GM12878 (cell line): ENCODE data around the gene TOMM20. TPM values are rescaled to one million over a fixed set of nuclear protein-coding genes. Genes with fewer than 3 reads are reported as not detected.

Experiments
- ATF7 ChIP-seq: fragments of 450-650 bp; IDR thresholded peaks from 2 replicates; pipeline ENCODE4 v1.6.1; 2016; ENCODE audit warnings: low read depth, mild to moderate bottlenecking
- BACH1 ChIP-seq: fragments of 450-650 bp; IDR thresholded peaks from 2 replicates; pipeline ENCODE4 v1.6.1; 2017; ENCODE audit warnings: mild to moderate bottlenecking, borderline replicate concordance
- BCL11A ChIP-seq: IDR thresholded peaks from 2 replicates; pipeline ENCODE4 v1.6.1; 2011; ENCODE audit warnings: low read depth, low read length
- BRCA1 ChIP-seq: IDR thresholded peaks from 2 replicates; pipeline ENCODE4 v1.6.1; 2011; ENCODE audit warnings: low read depth, low read length, improper control_type of control experiment
- CBX5 ChIP-seq: sonication (generic); IDR thresholded peaks from 2 replicates; pipeline ENCODE4 v1.6.1; 2016; ENCODE audit warnings: low read depth, moderate library complexity, mild to moderate bottlenecking, inconsistent platforms
- CREM ChIP-seq: IDR thresholded peaks from 2 replicates; pipeline ENCODE4 v1.6.1; 2014; ENCODE audit warnings: antibody characterized with exemption, low read depth
- EGR1 ChIP-seq, 2 experiments: IDR thresholded peaks; 1 replicate in 1 of 2; 2 replicates in 1 of 2; pipeline ENCODE4 v1.6.1; 2011 to 2012; ENCODE audit warnings: low read depth in 2 of 2, low read length in 2 of 2, borderline replicate concordance in 1 of 2, mild to moderate bottlenecking in 1 of 2, moderate library complexity in 1 of 2
- FOXK2 ChIP-seq: fragments of 450-650 bp; IDR thresholded peaks from 2 replicates; pipeline ENCODE4 v1.6.1; 2017; ENCODE audit warnings: mild to moderate bottlenecking, moderate library complexity
- KLF5 ChIP-seq: fragments of 450-650 bp; IDR thresholded peaks from 2 replicates; pipeline ENCODE4 v1.6.1; 2014; ENCODE audit warnings: mild to moderate bottlenecking; ENCODE audit not compliant: partially characterized antibody
- MXI1 ChIP-seq: fragments of 150-350 bp; IDR thresholded peaks from 2 replicates; pipeline ENCODE4 v1.6.1; 2011; ENCODE audit warnings: low read depth, mild to moderate bottlenecking, inconsistent platforms, low read length, improper control_type of control experiment
- PAX5 ChIP-seq: IDR thresholded peaks from 2 replicates; pipeline ENCODE4 v1.6.1; 2011; ENCODE audit warnings: low read depth, low read length, borderline replicate concordance
- POLR2AphosphoS2 ChIP-seq: IDR thresholded peaks from 2 replicates; pipeline ENCODE4 v1.6.1; 2011; ENCODE audit warnings: low read depth, mild to moderate bottlenecking, low read length, improper control_type of control experiment, moderate library complexity
- RBBP5 ChIP-seq: fragments of 200-600 bp; sonication (generic); conservative IDR thresholded peaks from 2 replicates; pipeline ENCODE4 v1.6.1; 2016
- SPI1 ChIP-seq: IDR thresholded peaks from 2 replicates; pipeline ENCODE4 v1.6.1; 2011; ENCODE audit warnings: low read depth, mild to moderate bottlenecking, low read length, moderate library complexity, borderline replicate concordance; ENCODE audit not compliant: insufficient read depth
- TAF1 ChIP-seq: IDR thresholded peaks from 2 replicates; pipeline ENCODE4 v1.6.1; 2011; ENCODE audit warnings: mild to moderate bottlenecking, low read depth, low read length, borderline replicate concordance
- TCF12 ChIP-seq: IDR thresholded peaks from 2 replicates; pipeline ENCODE4 v1.6.1; 2011; ENCODE audit warnings: low read depth, mild to moderate bottlenecking, low read length
- ZZZ3 ChIP-seq: IDR thresholded peaks from 2 replicates; pipeline ENCODE4 v1.6.1; 2011; ENCODE audit warnings: low read depth; ENCODE audit not compliant: control insufficient read depth, insufficient read length
- polyA plus RNA-seq, 11 experiments: library from polyadenylated mRNA; depleted of rRNA in 4 of 11; unstranded in 6 of 11; stranded (reverse) in 5 of 11; fragments of >200 nt; fragmentation: Nextera tagmentation in 4 of 11; fragmentation: Illumina TruSeq in 1 of 11; extraction: Ambion mirVana in 4 of 11; extraction: Trizol in 1 of 11; gene quantifications; 1 replicate in 1 of 11; 2 replicates in 10 of 11; pipeline versions ENCODE4 v1.2.1 to v1.2.3, GENCODE V29; 2011 to 2016; ENCODE audit warnings: inconsistent platforms in 2 of 11, missing spikeins in 2 of 11, low read depth in 1 of 11
- total RNA-seq, 4 experiments: library from RNA; depleted of rRNA in 3 of 4; stranded (reverse); fragments of >200 nt in 3 of 4; fragmentation: Illumina TruSeq in 1 of 4; extraction: Trizol in 1 of 4; gene quantifications; 2 replicates each; pipeline versions ENCODE4 v1.2.1 to v1.2.3, GENCODE V29; 2013 to 2021
- TF ChIP-seq, protein P1 (sequence below): fragments of 450-650 bp; IDR thresholded peaks from 2 replicates; pipeline ENCODE4 v1.6.1; 2017; ENCODE audit warnings: borderline replicate concordance
- TF ChIP-seq, protein P2 (sequence below): fragments of 450-650 bp; IDR thresholded peaks from 2 replicates; pipeline ENCODE4 v1.6.1; 2017; ENCODE audit warnings: mild to moderate bottlenecking, moderate library complexity
- TF ChIP-seq, protein P3 (sequence below): fragments of 150-350 bp; IDR thresholded peaks from 2 replicates; pipeline ENCODE4 v1.6.1; 2014; ENCODE audit warnings: mild to moderate bottlenecking, low read depth, low read length
- TF ChIP-seq, protein P4 (sequence below), 3 experiments: IDR thresholded peaks in 2 of 3; conservative IDR thresholded peaks in 1 of 3; 2 replicates each; pipeline ENCODE4 v1.5.1; 2011; ENCODE audit warnings: low read depth in 3 of 3, low read length in 3 of 3, mild to moderate bottlenecking in 3 of 3, control low read depth in 2 of 3, moderate library complexity in 2 of 3, inconsistent platforms in 1 of 3, mixed read lengths in 1 of 3; ENCODE audit not compliant: control insufficient read depth in 2 of 3, insufficient read depth in 1 of 3; ENCODE audit errors: extremely low read depth in 1 of 3

Gene TOMM20
- total and polyA plus RNA-seq, 10 of the 15 experiments (the other 5 are each of a cell fraction or from before 2014, with no cell fraction given), result 39.8 to 138 (median 70.1) TPM

DNA sequence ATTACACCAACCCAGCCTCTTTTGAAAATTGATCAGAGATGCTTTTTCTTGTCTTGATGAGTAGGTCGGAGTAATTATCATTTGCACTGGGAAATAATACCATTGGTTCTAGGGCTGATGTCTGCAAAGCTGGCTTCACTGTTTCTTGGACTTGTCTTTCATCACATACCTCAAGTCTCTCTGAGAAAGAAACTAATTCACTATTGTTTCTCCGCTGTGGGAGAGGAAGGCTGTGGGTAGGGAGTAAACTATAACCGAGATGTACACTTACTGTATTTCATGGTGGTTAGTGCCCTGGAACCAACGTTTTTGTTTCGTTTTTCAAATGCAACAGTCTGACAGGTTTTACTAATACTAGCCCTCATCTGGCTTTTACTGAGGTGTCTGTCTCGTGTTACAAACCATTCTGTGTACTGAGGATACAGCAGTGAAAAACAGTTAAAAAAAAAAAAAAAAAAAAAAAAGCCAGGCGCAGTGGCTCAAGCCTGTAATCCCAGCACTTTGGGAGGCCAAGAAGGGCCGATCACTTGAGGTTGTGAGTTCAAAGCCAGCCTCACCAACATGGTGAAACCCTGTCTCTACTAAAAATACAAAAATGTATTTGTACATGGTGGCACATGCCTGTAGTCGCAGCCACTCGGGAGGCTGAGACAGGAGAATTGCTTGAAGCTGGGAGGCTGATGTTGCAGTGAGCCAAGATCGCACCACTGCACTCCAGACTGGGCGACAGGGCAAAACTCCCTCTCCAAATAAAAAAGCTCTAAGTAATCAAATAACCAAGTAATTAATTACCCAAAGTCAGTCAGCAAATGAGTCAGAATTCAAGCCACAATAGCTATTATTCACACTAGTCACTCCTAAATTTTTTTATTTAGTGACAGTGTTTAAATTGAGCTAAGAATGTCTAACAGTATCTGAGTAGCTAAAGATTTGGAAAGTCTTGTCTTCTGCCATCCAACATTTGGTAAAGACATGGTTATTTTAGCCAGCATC lies 23.3 kb downstream of the TOMM20 start (continued):
- TF ChIP-seq, protein P1, sequence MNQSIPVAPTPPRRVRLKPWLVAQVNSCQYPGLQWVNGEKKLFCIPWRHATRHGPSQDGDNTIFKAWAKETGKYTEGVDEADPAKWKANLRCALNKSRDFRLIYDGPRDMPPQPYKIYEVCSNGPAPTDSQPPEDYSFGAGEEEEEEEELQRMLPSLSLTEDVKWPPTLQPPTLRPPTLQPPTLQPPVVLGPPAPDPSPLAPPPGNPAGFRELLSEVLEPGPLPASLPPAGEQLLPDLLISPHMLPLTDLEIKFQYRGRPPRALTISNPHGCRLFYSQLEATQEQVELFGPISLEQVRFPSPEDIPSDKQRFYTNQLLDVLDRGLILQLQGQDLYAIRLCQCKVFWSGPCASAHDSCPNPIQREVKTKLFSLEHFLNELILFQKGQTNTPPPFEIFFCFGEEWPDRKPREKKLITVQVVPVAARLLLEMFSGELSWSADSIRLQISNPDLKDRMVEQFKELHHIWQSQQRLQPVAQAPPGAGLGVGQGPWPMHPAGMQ, result no peak
- TF ChIP-seq ATF7 (no peak), KLF5 (no peak), TAF1 (no peak), CBX5 (0 out of 2 replicates have a peak, but pooled peaks have one; percentile 44), CREM (no peak), RBBP5 (no peak), POLR2AphosphoS2 (no peak), EGR1 (IDR thresholded peaks at IDR 0.05; ENCODE audit: borderline replicate concordance in 1 of 2, low read depth in 2 of 2, low read length in 2 of 2) (no peak), BACH1 (no peak), PAX5 (0 out of 2 replicates have a peak, but pooled peaks have one; percentile 9), SPI1 (no peak), MXI1 (no peak), FOXK2 (no peak), BCL11A (no peak), TCF12 (no peak), ZZZ3 (no peak), BRCA1 (no peak)
- TF ChIP-seq, protein P2, sequence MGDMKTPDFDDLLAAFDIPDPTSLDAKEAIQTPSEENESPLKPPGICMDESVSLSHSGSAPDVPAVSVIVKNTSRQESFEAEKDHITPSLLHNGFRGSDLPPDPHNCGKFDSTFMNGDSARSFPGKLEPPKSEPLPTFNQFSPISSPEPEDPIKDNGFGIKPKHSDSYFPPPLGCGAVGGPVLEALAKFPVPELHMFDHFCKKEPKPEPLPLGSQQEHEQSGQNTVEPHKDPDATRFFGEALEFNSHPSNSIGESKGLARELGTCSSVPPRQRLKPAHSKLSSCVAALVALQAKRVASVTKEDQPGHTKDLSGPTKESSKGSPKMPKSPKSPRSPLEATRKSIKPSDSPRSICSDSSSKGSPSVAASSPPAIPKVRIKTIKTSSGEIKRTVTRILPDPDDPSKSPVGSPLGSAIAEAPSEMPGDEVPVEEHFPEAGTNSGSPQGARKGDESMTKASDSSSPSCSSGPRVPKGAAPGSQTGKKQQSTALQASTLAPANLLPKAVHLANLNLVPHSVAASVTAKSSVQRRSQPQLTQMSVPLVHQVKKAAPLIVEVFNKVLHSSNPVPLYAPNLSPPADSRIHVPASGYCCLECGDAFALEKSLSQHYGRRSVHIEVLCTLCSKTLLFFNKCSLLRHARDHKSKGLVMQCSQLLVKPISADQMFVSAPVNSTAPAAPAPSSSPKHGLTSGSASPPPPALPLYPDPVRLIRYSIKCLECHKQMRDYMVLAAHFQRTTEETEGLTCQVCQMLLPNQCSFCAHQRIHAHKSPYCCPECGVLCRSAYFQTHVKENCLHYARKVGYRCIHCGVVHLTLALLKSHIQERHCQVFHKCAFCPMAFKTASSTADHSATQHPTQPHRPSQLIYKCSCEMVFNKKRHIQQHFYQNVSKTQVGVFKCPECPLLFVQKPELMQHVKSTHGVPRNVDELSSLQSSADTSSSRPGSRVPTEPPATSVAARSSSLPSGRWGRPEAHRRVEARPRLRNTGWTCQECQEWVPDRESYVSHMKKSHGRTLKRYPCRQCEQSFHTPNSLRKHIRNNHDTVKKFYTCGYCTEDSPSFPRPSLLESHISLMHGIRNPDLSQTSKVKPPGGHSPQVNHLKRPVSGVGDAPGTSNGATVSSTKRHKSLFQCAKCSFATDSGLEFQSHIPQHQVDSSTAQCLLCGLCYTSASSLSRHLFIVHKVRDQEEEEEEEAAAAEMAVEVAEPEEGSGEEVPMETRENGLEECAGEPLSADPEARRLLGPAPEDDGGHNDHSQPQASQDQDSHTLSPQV, result no peak
- TF ChIP-seq, protein P3, sequence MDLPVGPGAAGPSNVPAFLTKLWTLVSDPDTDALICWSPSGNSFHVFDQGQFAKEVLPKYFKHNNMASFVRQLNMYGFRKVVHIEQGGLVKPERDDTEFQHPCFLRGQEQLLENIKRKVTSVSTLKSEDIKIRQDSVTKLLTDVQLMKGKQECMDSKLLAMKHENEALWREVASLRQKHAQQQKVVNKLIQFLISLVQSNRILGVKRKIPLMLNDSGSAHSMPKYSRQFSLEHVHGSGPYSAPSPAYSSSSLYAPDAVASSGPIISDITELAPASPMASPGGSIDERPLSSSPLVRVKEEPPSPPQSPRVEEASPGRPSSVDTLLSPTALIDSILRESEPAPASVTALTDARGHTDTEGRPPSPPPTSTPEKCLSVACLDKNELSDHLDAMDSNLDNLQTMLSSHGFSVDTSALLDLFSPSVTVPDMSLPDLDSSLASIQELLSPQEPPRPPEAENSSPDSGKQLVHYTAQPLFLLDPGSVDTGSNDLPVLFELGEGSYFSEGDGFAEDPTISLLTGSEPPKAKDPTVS, result no peak
- TF ChIP-seq, protein P4, sequence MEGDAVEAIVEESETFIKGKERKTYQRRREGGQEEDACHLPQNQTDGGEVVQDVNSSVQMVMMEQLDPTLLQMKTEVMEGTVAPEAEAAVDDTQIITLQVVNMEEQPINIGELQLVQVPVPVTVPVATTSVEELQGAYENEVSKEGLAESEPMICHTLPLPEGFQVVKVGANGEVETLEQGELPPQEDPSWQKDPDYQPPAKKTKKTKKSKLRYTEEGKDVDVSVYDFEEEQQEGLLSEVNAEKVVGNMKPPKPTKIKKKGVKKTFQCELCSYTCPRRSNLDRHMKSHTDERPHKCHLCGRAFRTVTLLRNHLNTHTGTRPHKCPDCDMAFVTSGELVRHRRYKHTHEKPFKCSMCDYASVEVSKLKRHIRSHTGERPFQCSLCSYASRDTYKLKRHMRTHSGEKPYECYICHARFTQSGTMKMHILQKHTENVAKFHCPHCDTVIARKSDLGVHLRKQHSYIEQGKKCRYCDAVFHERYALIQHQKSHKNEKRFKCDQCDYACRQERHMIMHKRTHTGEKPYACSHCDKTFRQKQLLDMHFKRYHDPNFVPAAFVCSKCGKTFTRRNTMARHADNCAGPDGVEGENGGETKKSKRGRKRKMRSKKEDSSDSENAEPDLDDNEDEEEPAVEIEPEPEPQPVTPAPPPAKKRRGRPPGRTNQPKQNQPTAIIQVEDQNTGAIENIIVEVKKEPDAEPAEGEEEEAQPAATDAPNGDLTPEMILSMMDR (IDR thresholded peaks at IDR 0.05 in 2 of 3, conservative IDR thresholded peaks at IDR 0.05 in 1 of 3; ENCODE audit: control insufficient read depth in 2 of 3, extremely low read depth in 1 of 3, insufficient read depth in 1 of 3, low read depth in 3 of 3, low read length in 3 of 3), result no peak
